Adrenal gland (tissue), 5 donors: Measurements from ENCODE around the gene FDX2.

Experiments
- CTCF ChIP-seq, 6 experiments: fragments of 450-650 bp in 4 of 6; fragments of 200-600 bp in 2 of 6; sonication (generic) in 1 of 6; IDR thresholded peaks; 1 replicate in 5 of 6; 2 replicates in 1 of 6; pipeline versions ENCODE4 v1.5.1 to v1.8.0; 2016 to 2021; ENCODE audit warnings: antibody characterized with exemption in 6 of 6, mild to moderate bottlenecking in 2 of 6, moderate library complexity in 1 of 6
- POLR2A ChIP-seq, 2 donors: fragments of 450-650 bp; IDR thresholded peaks; one replicate each; pipeline ENCODE4 v1.6.1; 2017; ENCODE audit warnings: antibody characterized with exemption in 2 of 2, mild to moderate bottlenecking in 2 of 2, moderate library complexity in 1 of 2
- donor health status: DM: no; HTN: no; CAD: no.

- TF ChIP-seq POLR2A (IDR thresholded peaks at IDR 0.05): no peak
- TF ChIP-seq CTCF (IDR thresholded peaks at IDR 0.05): no peak
Measured at GRCh38 chr19:10283301-10284064, 32.3 kb downstream of the FDX2 start.
